SK-N-MC (cell line): Measurements from ENCODE around the gene ABI3.

Source experiments
- EZH2 ChIP-seq: fragments of 200-600 bp; sonication (generic); IDR thresholded peaks from one replicate; pipeline ENCODE4 v1.6.1; 2017; ENCODE audit warnings: antibody characterized with exemption
- POLR2AphosphoS5 ChIP-seq: IDR thresholded peaks from 2 replicates; pipeline ENCODE4 v1.6.1; 2012; ENCODE audit warnings: mild to moderate bottlenecking, low read depth, low read length, borderline replicate concordance

DNA sequence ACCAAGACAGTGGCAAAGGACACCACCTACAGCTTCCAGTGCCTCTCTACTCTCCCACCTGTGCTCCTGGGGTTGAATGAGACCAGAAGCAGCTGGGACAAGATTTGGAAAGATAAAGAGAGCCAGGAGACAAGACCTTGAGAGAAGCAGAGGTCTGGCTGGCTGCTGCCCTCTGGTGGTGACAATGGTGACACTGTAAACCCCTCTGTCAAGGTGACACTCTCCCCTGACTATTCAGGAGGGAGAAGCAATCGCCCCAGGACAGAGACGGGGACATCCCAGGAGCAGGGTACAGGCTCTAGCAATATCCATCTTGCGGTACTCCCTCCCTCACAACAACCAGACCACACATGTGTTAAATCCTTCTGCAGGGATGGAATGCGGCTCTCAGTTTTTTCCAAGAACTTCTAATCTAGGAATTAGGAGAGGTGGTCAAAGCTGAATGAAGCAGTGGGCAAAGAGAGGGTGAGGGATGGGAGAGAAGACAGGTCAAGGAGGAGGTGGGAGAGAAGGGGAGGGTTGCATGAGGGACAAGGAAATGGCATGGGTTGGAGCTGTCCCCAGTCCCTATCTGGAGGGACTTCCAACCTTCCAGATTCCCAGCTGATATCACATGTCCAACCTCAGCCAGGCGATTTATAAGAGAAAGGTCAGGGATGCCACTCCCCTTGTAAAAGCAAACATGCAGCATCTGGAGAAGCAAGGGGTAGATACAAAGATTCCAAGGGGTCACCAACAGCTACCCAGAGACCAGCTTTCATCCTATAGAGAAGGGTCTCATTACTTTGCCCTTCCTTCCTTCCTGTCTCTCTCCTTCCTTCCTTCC is 17.1 kb downstream of the ABI3 start:
- no peak for TF ChIP-seq EZH2
- TF ChIP-seq POLR2AphosphoS5, result peak; percentile 49; the same call in 1 of the 2 replicates
